GM18498 (cell line): ENCODE measurements around the gene DISC1.

Experiments
- ATAC-seq: cut with Tn5 transposase; IDR thresholded peaks from one replicate; pipeline ENCODE4 v1.9.1; 2021; ENCODE audit warnings: mild to moderate bottlenecking, moderate library complexity; ENCODE audit not compliant: unreplicated experiment

Gene DISC1

DNA sequence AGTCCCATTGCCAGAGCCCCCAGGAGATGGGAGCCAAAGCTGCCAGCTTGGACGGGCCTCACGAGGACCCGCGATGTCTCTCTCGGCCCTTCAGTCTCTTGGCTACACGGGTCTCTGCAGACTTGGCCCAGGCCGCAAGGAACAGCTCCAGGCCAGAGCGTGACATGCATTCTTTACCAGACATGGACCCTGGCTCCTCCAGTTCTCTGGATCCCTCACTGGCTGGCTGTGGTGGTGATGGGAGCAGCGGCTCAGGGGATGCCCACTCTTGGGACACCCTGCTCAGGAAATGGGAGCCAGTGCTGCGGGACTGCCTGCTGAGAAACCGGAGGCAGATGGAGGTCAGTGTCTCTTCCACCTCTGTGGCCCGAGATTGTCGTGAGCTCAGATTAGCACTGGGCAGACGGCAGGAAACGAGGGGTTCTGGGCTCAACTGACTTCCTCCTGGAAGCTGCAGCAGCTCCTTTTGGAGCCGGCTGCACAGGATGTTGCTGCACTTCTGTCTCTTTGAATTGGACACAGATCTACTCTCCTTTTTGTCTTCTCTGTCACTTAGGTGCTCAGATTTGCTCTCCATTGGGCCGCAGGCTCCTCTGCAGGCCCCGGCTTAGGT, 68.0 kb downstream of the DISC1 start:
- no peak for ATAC-seq

DNA sequence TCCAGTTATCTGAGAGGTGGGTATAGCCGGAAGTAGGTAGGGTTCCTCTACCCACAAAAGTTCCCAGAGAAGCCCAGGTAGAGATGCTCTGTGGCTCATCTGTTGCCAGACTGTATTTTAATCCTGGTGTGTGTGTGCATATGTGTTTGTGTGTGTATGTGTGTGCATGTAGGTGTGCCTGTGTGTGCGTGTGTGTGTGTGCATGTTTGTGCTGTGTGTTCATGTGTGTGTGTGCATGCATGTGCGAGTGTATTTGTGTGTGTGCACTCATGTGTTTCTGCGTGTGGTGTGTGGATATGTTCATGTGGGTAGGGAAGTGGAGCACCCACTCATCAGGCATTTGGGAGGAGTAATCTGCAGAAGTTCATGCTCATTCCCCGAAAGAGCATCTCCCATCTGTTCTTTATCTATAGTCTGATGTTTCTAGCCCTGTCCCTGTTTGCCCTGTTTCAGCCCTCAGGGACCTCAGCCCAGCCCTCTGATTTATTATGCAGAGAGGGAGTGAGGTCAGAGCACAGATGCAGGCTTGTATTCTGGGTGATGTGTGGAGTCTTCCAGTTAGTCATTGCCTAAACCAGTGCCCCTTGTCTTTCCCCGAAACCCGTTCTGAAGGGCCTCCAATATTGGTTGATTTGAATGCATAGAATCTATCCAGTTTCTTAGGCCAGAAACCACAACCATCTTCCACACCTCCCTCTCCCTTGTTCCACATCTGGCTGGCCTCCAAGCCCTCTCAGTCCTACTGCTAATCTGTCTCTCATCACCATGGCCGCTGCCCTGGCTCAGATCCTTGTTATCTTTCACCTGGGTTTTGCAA, 69.1 kb downstream of the DISC1 start:
- no peak for ATAC-seq

DNA sequence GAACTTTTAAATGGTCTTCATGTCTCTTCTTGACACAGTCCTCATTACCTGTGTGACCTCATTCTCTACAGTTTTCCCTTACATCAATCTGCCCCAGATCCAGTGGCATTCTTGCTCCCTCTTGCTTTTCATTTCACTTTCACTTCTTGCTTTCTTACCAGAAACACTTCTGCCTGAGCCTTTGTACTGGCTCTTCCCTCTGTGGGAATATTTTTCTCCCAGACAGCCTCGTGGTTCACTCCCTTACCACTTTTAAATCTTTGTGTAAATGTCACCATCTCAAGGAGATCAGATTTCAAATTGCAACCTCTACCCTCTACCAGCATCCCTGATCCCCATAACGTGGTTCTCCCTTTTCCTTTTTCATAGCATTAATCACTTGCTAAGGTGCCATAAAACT, 73.2 kb downstream of the DISC1 start:
- ATAC-seq: no peak

DNA sequence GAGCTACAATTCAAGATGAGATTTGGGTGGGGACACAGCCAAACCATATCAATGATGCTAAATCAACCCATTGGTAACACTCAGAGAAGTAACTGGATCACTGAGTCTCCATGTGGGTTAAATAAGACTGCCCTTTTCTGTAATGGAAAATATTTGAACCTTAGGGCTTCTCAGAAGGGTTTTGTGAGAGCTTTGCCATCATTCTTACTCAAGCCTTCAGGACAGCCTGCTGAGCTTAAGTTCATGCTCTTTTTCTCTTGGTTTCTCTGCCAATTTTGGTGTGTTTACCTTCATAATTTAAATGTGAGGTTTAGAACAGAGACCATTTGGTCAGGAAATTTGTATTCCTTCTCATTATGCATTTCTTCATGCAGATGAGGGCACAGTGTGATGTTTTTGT, 74.7 kb downstream of the DISC1 start:
- no peak for ATAC-seq

DNA sequence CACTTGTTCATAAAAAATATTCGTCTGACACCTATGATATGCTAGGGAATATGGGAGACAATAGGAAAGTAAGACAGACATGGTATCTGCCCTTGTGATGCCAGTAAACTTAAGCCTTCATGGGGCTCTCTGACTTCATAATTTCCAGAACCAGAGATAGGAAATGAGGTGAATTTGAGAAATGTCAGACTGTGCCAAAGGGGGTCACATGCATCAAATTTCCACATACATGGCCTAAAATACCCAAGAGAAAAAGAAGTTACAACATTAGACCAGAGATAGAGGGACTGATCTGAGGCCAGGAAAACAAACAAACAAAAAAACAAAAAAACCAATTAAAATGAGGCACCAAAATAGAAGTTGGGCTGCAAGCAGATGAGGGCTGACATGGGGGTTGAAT, 75.7 kb downstream of the DISC1 start:
- ATAC-seq: no peak

DNA sequence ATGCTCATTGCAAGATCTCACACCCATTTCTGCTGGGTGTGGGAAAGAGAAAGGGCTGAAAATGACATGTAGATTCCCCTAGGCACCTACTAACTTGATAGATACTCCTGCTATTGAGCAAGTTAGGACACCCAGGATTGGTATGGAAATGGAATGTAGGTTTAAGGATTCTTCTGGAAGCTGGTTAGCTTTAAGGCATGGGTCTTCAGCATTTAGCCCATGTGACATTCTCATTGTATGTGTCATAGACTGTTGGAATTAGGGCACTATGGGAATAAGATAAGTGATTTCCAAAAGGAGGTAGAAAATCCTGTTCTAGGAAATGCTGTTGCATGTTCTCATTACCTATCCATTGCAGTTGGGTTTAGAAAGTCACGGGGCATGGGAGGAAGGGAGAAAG, 76.2 kb downstream of the DISC1 start:
- ATAC-seq: no peak

DNA sequence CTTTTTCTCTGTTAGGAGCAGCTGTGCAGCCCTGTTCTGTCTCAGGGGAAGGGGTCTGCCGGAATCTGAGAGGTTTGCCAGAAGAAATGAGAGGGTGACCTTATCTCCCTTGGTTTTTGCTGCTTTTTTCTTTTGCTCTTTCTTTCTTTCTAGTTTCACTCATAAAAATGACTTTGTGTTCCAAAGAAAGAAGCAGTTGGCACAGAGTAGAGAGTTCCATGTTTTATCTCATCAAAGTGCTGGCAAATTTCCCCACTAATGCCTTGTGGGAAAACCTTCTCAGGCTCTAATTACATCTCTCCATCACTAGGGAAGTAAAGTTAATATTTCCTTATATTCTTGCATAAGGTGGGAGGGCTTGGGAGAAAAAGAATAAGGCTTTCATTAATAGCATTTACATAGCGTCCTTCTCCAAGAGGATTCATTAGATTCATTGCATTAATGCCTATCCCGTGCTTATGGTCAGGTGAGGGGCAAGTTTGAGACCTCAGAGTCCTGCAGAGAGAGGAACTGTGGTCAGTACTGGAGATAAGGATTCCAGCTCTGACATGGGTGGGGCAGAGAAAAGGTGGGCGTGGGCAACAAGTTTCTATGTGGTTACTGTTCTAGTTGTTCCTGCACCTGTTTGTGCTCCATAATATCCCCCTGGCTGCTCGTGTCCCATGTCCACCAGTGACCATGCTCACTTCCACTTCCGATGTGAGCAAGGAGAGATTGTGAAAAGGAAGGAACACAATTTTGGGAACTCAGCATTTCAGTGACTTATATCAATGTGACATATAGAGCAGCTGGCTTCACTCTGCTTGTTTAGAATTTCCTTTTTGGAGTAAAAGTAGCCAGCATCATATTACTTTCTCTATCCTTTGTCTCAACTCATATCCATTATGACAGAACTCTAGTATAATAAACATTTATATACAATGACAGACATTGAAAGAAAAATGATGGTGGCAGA, 79.5 kb downstream of the DISC1 start:
- ATAC-seq: no peak

DNA sequence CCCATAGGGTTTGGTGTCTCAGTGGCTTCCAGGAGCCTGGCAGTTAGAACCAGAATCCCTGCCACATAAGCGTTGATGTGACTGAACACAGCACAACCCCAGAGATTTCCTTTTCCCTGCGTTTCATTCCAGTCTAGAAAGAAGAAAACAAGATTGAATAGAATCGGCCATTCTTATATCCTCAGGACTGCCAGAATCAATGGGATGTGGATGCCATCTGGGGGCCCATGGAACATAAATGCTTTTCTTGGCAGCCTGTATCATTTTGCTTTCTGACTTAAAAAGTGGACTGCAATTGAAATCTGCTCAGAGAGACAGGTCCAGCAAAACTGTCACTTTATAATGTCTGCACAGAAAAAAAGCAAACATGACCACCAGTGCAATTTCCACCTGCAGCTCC, 80.3 kb downstream of the DISC1 start:
- no peak for ATAC-seq

DNA sequence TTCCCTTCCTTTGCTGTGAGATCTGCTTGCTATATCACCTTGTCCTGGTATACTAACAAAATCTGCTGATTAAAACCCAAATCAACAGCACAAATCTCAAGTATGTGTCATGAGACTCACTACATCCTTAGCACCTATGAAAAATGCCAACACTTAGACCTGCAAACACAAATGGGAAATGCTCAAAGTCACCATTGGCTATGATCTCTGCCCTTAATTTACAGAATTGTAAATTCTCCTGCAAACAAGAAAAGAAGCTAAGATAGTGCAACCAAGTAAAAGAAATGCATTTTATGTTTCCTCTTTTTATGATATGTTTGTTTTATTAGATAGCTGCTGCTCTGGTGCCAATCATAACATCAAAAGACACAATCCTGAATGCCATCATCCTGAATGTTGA, 80.8 kb downstream of the DISC1 start:
- ATAC-seq: no peak

DNA sequence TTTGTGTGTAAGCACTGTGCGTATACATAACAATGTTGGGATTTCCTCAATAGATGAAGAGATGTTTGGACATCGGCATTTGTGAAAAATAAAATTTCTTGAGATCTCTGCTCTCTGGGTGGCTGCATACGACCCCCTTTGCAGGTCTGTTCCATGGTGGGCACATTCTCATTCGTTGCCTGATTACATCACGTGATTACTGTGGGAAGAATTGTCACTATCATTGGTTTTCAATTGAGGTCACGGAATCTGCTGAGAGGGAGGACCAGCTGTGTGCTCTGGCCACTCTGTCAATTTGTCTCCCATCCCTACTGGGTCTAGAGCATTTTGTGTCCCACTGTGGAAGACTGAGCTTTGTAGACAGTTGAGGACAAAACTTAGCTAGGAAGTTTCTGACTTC, 81.8 kb downstream of the DISC1 start:
- no peak for ATAC-seq

DNA sequence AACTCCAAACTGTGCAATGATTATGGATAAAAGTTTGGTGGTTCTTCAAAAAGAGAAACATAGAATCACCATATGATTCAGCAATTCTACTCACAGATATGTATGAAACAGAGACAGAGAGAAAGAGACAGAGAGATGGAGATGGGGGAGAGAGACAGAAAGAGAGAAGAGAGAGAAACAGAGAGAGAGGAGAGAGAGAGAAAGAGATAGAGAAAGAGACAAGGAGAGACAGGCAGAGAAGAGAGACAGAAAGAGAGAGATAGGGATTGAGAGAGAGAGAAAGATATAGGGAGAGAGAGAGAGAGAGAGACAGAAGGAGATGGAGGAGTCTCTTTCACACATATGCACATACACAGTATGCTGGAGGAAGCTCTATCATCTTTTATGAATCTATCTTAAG, 87.8 kb downstream of the DISC1 start:
- no peak for ATAC-seq

DNA sequence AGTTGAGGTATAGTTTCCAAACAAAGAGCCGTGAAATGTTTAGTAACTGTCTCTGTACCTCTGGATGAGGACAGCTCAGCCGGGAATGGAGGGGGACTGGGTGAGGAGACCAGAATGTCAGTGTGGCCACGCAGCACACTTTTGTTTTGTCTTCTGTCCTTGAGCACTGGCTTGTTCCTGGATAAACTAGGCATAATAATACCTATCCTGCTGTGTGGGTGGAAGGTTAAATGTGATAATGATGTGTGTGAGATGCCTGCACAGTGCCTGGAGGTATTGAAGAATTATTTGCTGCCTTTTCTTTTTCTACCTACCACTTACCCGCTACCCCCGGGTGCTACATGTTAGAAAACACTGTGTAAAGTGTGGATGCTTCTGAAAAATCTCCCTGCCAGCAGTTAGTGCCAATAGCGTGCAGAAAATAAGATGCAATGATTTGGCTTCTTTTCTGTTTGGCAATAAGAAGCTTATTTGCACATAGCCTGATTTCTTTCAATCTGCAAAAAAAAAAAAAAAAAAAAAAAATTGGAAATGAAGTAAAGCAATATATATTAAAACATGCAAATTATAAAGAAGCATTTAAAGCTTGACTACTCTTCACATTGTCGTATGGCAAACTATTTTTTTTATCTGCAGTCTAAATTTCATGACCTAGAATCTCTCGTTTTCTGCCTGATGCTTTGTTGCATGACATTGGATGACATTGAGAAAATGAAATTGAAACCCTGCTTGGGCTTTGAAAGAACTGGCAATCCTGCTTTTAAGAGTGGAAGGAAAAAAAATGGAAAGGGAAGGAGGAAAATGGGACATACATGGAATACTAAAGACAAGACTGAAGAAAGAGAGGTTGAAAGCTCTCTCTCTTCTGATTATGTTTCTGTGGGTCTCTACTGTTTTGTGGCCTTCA, 89.5 kb downstream of the DISC1 start:
- no peak for ATAC-seq

DNA sequence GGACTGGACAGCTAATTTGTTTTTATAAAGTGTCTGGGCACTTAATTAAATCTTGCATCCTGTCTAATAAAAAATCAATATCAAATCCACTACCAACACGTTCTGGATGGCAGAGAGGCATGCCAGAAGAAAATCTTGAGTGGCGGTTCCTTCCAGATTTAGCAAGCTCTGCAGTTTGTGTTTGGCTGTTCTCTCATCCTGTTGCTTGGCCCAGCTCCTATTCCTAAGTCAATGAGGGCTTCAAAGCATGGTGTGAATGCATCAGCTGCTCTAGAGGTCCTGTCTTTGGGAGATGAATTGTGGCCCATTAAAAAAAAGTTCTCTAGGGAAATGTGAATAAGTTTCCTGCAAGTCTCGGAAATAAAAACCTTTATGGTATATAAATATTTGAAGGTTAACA, 90.3 kb downstream of the DISC1 start:
- no peak for ATAC-seq

DNA sequence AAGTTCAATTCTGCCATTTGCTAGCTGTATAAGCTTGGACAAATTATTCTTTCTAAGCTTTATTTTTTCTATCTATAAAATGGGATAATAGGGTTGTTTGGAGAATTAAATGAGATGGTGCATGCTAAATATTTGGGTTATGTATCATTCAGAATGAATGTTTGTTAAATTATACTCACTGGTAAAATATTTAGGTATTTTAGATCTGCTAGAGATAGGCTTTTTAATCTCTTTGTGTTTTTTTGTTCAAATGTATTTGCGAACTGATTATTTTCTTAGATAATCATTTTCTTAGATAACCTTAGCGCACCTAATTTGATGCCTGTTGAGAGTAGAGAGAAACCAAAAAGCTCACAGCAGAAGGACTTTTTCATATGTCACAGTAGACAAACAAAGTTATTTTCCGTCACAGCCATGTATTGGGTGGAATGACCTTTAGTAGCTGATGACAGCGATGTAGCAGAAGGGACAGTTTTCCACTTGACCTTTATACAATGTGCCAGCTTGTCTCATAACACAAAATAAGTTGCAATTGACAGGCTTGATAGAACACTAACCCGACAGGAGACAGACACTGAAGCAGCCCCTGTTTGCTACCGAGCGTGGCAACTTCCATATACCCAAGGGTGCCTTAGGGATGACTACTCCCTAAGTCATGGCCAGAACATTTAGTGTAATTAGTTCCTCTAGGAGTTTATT, 93.0 kb downstream of the DISC1 start:
- ATAC-seq: no peak

DNA sequence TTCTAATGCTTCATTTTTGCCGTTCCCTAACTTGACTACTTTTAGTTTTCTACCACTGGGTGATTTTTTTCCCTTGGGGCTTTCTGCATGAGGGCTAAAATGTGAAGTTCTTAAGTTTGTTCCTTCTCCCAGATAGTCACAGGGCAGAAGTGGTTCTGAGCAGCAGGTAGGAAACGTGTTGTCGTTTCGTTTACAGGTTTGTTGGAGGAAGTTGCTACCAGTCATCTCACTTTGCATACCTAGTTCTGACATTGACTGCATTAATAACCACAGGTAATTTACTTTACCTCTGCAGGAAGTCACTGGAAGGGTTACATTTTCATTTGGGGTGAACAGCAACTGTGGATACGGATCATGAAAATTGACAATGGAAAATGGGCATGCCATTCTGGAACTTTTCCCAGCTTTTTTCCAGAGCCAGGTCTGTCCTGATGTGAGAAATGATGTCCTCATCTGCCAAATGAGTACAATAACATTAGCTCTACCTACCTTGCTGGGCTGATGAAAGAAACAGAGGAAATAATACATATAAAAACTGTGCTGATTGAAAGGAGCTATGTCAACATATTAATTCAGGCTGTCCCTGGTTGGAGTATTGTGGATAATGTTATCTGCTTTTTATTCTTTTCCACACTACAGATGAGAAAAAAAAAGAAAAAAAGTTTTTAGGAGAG, 94.2 kb downstream of the DISC1 start:
- ATAC-seq: no peak

DNA sequence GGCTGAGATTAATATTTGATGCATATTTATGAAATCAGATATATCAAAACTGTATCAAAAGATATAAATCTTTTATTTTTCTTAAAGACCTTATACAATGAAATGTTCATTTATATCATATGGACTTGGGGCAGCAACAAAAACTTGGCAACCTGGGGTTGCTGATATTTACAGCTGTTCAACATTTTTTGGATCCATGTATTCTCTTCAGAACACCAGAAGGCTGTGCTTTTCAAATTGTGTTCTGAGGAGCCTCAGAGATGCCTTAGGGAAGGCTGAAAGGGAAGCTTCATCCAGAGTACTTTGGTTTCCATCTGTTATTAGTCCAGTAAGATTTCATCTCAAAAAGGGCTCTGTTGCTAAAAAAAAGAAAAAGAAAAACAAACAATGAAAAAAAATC, 94.8 kb downstream of the DISC1 start:
- ATAC-seq: no peak

DNA sequence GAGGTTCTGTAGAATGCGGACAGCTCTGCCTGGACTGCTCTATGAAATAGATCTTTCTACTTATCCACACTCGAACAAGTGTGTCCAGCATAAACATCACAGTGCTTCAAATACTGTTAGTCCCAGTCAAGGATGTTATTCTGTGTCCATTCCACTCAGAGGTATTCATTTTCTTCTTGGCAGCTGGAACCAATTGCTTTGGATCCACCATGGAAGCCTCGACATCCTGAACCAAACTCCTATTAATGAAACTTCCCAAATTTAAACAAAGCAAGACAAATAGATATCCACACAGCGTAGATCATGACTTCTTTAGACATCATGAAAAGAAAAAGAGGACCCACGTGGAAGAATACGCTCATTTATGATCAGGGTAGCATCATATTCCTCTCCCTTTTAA, 95.8 kb downstream of the DISC1 start:
- ATAC-seq: no peak

DNA sequence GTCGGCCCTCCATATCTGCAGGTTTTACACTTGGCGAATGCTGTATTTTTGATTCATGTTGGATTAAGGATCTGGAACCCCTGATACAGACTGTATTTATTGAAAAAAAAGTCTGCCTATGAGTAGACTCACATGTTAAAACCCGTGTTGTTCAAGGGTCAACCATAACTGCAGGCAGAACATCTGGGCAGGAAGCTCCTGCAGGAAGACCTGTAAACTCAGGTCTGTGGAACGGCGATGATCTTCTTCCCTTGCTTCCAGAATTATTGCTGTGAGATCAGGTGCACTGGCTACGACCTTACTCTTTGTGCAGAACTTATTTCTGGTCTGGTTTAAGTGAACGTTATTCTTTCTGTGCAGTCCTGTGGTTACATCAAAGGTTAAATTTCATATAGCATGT, 96.6 kb downstream of the DISC1 start:
- ATAC-seq: no peak

DNA sequence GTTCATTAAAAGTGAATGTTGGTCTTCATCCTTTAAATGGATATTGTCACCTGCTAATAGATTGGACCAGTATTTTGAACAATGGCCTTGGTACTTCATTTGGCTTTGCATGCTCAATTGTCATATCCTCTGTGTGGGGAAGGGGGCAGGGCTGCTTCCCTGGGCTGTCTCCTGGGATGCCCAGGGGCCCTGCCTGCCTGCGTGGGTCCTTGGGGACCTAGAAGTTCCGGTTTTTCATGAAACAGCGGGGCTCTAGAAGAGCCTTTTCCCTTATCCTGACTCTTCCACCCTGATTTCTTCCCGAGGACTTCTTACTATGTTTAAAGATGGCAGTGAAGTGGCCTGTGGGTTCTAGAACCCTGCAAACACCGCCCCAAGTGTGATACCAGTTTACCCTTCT, 97.5 kb downstream of the DISC1 start:
- ATAC-seq: no peak
